KG1 (cell line): Measurements from ENCODE around the gene CCL2.
"Not testable (repeated sequence)": the region's sequence is repeated elsewhere in the genome, so short reads cannot be mapped to it uniquely, and the experiment has no call there.

Experiments used
- DNase-seq: peaks from one replicate; lab custom pipeline; 2025; lab: John Stamatoyannopoulos, UW

CCL2 gene

DNA sequence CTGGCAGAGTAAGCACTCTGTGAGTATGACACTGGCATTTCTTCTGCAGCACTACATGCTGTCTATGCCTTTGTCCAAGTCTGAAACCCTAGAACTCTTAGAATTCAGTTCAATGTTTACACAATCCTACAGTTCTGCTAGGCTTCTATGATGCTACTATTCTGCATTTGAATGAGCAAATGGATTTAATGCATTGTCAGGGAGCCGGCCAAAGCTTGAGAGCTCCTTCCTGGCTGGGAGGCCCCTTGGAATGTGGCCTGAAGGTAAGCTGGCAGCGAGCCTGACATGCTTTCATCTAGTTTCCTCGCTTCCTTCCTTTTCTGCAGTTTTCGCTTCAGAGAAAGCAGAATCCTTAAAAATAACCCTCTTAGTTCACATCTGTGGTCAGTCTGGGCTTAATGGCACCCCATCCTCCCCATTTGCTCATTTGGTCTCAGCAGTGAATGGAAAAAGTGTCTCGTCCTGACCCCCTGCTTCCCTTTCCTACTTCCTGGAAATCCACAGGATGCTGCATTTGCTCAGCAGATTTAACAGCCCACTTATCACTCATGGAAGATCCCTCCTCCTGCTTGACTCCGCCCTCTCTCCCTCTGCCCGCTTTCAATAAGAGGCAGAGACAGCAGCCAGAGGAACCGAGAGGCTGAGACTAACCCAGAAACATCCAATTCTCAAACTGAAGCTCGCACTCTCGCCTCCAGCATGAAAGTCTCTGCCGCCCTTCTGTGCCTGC lies at the start of gene CCL2:
CCL2 (plus strand) TSS at position 635 of the 730 bp plus-strand sequence; CDS start at position 700, 65 bp downstream.
- no peak for DNase-seq

DNA sequence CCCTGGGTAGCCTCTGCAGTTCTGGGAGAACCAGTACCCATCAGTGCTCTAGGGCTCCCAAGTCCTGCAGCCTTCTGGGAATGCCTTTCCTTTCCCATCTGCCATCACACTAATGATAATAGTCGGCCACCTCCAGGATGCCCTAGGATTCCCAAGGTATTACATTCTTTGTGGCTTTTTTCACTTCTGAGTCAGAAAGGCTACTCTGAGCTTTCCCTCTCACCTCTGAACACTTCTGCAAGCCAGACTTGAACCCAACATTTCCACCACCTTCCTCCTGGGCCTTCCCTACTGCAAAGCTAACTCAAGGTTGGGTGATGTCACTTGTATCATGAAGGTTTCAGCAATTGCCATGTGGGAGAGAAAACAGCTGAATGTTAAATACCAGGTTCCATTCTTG lies 49.7 kb upstream of the CCL2 start:
- no peak for DNase-seq

DNA sequence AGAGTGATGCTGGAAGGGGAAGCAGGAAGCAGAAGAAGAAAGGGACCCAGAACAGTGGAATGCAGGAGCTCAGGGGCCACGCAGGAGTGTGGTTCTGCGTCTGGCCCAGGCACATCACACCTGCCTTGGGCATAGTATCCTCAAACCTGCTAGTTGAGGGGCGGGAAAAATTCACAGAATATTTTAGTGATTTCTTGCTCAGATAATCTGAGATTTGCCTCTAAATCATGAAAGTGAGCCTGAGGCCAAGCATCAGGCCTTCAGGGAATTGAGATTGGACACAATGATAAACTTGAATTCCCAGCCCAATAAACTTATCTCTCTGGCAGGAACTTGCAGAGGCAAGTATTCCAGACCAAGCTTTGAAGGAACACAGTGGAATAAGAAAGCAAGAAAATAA lies 48.5 kb upstream of the CCL2 start:
- DNase-seq: no peak

DNA sequence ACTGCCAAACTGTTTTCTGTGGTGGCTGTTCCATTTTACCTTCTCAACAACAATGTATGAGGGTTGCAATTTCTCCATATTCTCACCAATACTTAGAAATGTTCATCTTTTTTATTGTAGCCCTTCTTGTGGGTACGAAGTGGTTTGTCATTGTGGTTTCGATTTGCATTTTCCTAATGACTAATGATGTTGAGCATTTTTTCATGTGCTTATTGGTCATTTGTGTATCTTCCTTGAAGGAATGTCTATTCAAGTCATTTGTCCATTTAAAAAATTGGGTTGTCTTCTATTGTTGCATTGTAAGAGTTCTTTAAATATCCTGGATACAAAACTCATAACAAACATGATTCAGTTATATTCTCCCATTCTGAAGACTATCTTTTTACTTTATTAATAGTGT lies 47.5 kb upstream of the CCL2 start:
- no peak for DNase-seq

DNA sequence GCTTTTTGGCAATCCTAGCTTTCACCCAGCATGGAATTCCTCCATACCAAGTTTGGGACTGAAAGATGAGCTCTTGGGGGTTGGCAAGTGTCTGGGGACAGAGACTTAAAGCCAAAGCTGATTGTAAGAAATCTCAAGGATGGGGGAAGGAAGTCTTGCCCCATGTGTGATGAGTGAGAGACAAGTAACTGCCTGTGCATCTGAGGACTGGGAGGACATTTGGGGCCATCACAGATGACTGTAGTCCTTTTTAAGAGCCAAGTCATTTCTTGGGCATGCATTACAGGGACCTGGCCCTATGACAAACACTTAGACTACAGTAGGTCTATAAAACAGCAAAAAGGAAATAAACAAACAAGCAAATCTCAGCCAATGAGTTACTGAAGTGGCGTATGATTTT lies 36.3 kb upstream of the CCL2 start:
- DNase-seq: no peak

DNA sequence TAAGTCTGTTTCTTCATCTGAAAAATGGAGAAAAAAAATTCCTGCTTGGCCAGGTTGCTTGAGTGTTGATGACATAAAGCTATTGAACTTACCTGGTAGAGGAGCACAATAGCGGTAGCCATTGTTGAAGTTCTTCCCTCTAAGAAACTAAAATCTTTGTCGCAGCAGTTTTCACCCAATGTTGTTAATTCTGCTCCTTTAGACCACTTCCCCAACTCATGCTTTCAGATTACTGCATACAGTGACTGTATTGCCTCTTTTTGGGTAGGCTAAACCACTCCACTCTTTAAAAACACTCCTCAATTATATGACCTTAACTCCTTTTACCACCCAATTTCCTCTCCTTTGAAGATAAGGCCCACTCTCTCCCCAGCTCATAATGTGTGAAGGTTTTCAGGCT lies 35.7 kb upstream of the CCL2 start:
- no peak for DNase-seq

DNA sequence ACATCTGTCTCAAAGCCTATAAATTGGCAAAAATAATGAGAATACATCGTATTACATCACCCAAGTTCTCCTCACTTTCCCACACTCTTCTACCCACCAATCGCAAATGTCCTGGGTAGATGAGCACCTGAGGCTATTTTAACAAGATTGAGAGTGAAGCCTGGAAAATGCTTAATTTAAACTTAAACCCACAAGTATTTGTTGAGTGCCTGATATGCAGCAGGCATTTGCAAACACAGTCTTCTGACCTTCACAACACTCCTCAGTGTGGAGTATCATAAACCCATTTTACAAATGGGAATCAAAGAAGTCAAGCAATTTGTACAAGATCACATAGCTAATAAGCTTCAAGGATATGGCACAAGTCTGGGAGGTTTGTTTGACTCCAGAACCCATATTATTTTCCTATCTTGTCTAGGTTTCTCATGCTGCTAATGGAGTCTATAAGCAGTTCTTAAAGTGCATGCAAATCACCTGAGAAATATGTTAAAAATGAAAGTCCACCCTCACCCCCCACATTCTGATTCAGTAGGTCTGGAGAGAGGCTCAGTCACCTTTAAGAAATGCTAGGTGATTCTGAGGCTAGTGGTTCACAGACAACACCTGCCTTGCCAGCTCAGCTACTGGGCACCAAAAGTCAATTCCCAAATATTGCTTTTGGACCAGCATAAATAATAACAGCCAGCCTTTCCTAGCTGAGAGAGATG lies 34.9 kb upstream of the CCL2 start:
- DNase-seq: no peak

DNA sequence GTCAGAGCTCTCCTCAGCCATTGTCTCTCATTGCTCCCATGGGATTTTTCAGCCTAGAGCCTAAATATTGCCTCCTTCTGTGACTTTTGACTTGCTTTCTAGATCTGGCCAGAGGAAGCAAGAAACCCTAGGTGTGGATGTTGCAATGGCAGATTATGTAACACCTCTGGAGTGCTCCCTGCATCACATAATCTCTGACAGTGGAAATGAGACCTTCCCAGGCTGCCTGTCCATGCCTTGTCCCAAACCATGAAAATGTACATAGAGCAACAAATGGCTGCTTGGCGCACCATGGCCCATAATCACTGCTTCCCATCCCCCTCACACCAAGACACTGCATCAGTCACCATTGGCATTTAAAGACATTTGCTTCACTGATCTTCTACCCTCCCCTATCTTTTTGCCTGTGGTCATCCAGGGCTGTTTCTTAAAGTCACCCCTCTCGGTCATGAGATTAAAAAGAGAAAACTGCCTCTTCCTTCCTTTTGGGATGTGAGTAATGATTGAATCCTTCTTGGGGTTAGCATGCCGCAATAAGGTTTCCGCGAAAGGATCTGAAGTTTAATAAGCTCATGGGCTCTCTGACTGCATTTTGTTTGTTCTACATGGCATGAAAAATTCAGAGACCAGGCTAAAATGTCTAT lies 34.2 kb upstream of the CCL2 start:
- no peak for DNase-seq

DNA sequence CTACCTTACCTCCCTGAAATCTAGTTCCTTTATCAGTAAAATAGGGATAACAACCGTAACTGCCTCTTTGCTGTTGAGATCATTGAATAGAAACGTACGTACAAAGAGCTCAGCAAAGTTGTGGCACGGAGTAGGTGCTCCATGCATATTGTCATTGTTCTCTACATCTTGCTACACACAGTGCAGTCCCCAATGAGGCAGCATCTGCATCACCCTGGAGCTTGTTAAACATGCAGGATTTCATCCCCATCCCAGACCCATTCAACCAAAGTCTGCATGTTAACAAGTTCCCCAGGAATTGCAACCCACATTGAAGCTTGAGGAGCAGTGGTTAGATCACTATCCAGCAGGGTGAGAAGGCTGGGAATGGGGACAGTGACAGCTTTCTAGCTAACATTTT lies 33.7 kb upstream of the CCL2 start:
- no peak for DNase-seq

DNA sequence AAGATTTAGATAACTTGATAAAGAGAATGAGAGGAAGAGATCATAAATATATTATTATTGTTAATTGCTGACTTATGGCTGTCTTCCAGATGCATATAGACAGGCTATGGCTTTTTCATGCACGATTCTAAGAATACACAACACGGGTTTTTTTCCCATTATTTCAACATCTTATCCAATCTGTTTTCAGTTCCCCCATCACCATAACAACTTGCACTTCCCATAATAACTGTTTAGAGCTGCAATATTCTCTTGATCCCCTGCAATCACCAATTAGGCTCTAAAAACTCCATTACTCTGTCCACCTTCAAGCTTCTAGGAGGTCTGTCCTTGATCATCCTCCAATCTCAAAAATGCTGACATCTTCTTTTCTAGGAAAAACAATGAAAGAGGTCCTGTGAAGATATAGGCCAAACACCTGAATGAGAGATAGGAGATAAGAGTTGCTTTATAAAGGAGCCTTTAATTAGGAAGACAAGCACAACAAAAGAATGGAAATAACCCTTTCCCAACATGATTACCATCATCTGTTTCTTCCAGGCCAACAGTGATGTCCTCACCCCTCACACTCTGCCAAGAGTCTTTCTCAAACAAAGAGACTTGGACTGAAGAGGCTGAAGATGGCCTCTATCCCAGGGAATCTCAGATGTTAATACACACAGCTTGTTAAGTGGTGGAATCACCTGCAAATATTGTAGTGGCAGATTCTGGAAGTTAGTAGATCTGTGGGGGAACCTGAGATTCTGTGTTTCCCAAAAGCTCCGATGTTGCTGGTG lies 32.2 kb upstream of the CCL2 start:
- no peak for DNase-seq

DNA sequence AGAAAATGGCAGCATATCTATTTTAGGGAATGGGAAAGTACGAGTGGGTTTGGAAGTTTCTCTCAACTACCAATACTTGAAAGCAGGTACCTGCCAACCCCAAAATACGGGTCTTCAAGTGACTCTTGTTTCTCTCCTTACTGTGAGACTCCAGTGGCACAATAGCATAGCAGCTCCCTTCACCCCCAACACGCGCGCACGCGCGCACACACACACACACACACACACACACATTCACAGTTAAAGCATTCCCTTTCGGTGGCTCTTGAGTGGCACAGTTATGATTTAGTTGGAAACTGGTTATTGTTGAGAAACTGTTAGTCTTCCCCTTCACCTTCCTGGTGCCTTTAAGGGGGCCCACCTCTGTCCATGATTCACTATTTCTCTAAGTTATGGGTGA lies 30.0 kb upstream of the CCL2 start:
- no peak for DNase-seq

DNA sequence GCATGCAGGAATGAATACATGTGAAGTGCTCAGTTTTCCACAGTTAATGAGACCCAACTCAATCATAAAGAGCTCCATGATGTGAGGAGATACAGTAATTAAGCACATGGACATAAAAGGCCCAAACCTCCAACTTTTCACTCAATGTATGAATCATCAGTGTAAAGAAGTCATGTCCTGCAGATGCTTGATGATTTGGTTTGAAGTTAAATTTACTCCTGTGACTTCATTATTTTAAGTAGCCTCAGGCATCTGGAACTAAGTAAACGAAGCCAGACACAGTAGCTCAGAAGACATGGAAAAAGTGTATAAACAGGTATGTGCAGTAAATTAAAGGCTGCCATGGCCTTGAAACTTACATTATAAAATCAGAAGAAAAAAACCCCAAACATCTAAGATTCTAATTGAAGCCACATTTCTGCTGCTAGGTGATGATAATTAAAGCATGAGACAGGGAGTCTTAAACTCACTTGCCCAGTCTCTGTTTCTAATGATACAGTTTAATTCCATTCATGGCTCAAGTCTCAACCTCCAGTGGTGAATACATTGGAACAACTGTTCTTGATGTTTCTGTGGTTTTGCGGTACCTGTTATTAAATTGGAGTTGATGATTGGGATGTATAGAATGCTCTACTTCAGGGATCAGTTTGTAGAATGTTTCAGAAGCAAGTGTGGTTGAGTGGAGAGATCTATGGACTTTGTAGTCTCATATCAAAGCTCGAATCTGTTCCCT lies 28.9 kb upstream of the CCL2 start:
- no peak for DNase-seq

DNA sequence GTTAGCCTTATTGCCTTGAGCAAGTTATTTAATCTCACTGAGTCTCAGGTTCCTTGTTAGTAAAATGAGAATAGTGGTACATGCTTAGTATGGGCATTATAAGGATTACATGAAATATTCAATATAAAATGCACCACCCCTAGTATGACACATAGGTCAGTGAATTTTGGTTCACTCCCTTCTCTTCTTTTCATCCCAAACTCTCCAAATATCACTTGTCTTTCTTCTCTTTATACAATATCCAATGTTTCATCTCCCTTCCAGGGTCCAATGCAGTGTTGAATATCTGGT lies 28.4 kb upstream of the CCL2 start:
- no peak for DNase-seq

DNA sequence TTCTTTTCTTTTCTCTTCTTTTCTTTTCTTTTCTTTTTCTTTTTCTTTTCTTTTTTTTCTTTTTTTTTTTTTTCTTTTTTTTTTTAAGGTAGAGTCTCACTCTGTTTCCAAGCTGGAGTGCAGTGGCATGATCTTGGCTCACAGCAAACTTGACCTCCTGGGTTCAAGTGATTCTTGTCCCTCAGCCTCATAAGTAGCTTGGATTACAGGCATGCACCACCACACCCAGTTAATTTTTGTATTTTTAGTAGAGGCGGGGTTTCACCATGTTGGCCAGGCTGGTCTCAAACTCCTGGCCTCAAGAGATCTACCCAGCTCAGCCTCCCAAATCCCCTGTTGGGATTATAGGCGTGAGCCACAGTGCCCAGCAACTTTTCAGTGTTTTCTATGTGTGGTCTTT lies 27.8 kb upstream of the CCL2 start:
- DNase-seq: not testable (repeated sequence)

DNA sequence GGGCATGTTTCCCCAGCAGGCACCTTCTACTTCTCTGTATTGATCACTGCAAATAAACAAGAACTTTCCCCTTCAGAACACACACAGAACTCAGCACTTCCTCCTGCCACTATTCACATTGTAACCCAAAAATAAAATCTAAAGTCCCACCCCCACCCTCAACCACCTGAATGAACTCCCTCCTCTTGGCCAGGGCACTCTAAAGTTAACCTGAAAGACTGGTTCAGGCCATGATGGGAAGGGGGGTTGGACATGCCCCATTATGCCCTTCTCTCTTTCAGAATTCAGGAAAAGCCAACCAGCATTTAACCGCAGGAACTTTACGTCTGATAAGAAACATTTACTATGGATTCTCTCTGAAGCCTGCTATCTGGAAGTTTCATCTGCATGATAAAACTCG lies 27.4 kb upstream of the CCL2 start:
- DNase-seq: no peak

DNA sequence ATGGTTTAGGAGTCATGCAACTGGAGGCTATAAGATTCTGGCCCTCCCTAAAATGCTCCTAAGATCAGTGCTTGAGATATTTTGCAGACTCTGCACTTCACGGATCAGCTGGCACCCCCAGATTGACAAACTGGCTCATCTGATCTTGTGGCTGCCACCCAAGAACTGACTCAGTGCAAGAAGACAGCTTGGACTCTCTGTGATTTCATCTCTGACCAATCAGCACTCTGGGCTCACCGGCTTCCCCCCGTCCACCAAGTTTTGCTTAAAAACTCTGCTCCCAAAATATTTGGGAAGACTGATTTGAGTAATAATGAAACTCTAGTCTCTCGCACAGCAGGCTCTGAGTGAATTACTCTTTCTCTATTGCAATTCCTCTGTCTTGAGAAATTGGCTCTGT lies 26.3 kb upstream of the CCL2 start:
- DNase-seq: no peak

DNA sequence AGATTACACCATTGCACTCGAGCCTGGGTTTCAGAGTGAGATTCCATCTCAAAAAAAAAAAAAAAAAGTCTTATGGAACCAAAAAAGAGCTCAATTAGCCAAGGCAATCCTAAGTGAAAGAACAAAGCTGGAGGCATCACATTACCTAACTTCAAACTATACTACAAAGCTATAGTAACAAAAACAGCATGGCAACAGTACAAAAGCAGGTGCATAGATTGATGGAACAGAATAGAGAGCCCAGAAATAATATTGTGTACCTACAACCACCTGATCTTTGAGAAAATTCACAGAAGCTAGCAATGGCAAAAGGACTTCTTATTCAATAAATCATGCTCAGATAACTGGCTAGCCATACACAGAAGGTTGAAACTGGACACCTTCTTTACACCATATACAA lies 24.7 kb upstream of the CCL2 start:
- DNase-seq: no peak

DNA sequence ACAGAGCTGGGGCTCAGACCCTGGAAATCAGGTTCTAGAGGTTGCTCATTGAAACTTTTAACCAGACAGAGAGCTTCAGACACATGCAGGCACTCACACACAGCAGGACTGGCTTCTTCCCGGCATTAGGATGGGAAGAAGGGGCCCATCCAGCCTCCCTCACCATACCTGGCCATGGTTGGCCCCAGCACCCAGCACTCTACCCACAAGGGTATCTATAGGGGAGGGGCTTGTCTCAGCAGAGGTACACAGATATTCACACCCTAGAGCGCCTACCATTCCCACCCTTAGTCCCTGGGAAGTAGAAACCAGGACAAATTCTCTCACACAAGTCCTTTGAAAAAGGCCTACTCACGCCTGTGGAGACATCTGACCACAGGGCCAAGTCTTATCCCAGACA lies 20.5 kb upstream of the CCL2 start:
- DNase-seq: no peak

DNA sequence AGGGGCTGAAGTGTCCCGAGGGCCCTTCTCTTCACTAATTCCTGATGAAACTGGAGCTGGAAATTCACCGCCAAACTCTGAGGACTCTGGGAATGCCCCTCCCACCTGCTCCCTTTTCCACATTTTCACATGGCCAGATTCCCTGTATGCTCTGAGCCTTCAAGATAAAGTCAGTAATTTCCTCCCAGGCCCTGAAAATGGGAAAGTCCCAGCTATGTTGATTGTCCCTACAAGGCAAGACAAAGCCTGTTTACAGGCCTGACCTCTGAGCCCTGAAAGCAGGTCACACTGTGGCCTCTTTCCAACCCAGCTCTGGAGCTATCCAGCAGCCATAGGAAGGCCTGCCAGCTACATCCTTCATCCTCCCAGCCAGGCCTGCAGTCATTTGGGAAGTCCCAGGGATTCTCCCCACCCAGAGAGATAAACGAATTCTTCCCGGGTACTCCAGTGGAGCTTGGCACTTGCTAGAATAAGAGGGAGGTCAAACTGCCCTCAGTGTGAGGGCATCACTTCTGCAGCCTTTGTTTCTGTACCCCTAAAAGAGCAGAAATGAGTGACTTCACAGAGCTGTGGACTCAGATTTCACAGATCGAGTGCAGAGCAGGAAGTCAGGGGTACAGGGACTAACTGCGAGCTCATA lies 19.6 kb upstream of the CCL2 start:
- no peak for DNase-seq

DNA sequence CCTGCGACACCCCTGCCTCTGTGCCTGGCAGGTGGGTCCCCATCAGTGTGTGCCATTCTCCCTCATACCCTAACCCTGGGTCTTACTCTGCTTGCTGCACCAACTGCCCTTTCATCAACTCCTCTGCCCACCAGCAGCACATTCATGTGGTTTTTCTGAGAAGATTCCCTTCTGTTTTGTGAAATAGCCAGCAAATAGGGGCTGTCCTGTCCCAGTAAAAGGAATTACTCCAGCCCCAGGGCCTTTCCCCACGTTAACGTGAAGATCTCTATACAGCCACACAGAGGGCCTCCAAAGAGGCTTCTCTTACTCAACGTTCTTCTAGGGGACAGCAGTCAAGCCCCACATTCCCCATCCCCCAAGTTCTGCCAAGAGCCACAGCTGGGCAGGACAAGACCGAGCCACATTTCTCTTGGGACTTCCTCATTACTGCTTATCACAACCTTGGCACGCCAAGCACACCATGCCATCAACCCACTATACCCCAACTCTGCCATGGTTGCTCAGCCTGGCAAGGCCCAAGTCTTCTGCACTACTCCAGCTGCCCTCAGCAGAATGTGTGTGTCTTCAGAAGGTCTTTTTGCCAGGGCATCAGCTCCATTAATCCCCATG lies 18.7 kb upstream of the CCL2 start:
- no peak for DNase-seq

DNA sequence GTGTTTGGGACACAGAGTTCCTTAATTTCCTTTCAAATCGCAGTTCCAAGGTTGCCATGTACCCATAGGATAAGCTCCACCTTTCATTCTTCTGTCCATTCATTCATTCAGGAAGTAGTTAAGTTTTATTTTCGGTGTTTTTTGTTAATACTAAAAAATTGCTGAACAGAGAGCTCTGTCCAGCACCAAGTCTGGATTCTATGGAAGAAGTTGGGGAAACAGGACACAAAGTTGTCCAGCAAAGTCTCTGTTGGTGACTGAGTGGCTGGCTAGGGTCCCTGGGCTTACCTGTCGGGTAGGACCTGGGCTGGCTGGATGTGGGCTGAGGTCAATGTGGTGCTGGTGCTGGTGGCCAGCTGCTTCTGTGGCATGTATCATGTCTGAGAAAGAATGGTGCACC lies 17.6 kb upstream of the CCL2 start:
- no peak for DNase-seq
